ENCODE results near the gene PGD.

GRCh38 chr1:10353693-10354092, 45.2 kb upstream of the PGD start:
- no peak for TF ChIP-seq POLR2A (IDR thresholded peaks at IDR 0.05)
- TF ChIP-seq CTCF (IDR thresholded peaks at IDR 0.05) = no peak
- no peak for TF ChIP-seq POLR2AphosphoS5 (IDR thresholded peaks at IDR 0.05)

All from prostate gland (tissue), 2 donors.